DMS79 (cell line): ENCODE measurements around the gene ASF1B.

Experiments
- DNase-seq: peaks from one replicate; lab custom pipeline; 2025; lab: John Stamatoyannopoulos, UW

ASF1B gene

GRCh38 chr19:14085309-14085995, 50.9 kb downstream of the ASF1B start, which contains the start of gene C19orf67:
Gene C19orf67, minus strand, starts transcription at chr19:14085783. Its CDS starts 156 bp downstream, at chr19:14085627.
- no peak for DNase-seq

GRCh38 chr19:14082675-14082960, 53.8 kb downstream of the ASF1B start:
- DNase-seq = no peak

DNA sequence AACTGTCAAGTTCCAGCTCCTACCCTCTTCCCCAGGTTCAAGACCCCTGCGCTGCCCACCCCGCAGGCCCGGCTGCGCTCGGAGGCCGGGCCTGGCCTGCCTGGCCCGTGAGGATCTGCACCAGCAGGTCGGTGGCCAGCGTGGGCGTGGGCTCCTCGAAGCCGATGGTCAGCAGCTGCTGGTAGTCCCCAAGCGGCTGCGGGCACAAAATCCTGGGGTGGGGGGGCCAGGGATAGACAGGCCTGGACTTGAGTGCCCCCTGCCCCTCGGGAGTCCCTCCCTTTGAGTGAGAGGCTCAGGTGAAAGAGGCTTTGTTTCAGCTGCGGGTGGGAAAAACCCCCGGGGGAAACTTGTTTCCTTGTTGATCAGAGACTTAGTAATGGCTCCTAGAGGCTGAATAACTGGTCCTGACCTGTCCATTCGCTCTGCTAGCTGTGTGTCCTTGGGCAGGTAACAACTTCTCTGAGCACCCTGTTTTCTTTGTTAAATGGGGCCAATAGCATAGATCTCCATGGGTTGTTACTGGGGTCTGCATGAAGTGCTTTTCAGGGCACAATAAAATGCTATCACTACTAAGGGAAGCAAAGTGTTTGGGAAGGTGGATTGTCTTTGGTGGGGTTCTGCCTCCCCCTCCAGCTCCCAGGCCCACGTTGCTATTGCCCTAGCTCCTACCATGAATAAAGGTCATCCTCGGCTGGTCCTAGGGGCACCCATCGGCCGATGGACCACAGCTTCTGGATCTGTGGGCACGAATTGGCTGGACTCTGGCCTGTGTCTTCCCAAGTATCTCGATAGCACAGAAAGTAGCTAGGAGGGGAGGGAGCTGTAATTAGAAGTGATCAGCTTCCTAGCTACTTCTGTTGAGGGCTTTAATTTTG, 54.4 kb downstream of the ASF1B start:
- DNase-seq = no peak

GRCh38 chr19:14080887-14081796, 55.2 kb downstream of the ASF1B start:
- DNase-seq = peak; percentile 99

- no peak for DNase-seq
Measured at GRCh38 chr19:14078411-14078810, 58.0 kb downstream of the ASF1B start.

- DNase-seq = no peak
Measured at GRCh38 chr19:14073925-14074838, 62.2 kb downstream of the ASF1B start.

DNA sequence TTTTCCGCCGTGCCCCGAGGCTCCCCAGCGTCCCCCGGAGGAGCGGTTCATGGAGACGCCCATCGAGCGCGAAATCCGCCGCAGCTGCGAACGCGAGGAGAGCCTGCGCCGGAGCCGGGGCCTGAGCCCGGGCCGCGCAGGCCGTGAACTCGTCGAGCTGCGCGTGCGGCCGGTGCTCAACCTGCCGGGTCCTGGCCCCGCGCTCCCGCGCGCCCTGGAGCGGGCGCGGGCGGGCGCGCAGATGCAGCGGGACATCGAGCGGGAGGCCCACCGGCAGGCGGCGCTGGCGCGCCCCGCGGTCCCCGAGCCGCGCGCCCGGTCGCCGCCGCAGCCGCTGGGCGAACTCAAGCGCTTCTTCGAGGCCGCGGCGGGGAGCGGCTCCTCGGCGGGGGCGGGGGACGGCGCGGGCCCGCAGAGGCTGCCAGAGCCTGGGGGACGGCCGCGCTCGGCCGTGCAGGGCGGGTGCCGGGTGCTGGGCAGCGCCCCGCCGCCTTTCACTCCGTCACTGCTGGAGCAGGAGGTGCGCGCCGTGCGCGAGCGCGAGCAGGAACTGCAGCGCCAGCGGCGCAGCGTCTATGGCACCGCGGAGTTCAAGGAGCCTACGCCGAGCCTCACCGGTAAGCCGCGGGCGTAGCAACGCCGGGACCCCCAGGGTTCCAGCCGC, 63.0 kb downstream of the ASF1B start:
- peak; percentile 7 for DNase-seq

DNA sequence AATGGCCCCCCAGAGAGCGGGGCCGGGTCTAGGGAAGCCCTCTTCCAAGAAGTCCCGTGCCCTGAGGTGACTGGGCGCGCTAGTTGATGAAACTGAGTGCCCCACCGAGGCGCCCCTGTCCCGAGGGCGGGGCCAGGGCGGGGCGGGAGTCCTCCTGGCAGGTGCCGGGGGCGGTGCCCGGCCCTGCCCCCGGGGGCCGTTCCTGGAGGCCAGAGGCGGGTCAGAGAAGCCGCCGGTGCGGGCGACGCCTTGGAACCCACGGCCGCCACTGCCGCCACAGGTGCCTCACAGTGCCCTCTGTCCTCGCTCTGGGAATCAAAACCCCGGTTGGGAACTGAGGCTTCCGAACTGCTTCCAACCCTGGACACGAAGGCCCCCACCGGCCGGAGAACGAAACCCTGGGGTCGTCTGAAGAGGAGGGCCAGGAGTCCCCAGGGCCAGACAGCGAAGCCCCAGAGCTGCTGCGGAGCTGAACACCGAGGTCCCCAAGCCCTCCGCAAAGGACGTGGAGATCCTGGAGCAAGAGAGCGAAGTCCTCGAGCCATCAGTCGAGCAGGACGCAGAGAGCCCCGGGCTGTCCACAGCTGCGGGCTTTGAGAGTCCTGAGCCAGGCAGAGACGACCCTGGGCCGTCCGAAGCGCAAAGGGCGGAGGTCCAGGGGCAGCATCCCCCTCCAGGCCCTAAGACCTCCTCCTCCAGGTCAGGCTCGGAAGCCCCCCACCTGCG, 63.7 kb downstream of the ASF1B start, which contains the start of gene MISP3:
MISP3 (plus strand) TSS at position 252 of the 726 bp plus-strand sequence. CDS start 524 bp downstream, outside the sequence.
- peak; percentile 50 for DNase-seq

DNA sequence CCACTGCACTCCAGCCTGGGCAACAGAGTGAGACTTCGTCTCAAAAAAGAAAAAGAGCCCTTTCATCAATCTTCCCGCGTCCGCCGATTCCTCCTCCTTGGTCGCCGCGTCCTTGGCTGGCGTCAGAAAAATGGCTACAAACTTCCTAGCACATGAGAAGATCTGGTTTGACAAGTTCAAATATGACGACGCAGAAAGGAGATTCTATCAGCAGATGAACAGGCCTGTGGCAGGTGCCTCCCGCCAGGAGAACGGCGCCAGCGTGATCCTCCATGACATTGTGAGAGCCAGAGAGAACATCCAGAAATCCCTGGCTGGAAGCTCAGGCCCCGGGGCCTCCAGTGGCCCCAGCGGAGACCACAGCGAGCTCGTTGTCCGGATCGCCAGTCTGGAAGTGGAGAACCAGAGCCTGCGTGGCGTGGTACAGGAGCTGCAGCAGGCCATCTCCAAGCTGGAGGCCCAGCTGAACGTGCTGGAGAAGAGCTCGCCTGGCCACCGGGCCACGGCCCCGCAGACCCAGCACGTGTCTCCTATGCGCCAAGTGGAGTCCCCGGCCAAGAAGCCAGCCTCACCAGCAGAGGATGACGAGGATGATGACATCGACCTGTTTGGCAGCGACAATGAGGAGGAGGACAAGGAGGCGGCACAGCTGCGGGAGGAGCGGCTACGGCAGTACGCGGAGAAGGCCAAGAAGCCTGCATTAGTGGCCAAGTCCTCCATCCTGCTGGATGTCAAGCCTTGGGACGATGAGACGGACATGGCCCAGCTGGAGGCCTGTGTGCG, 65.9 kb downstream of the ASF1B start:
- no peak for DNase-seq
